ENCODE results near the gene TOX3. TPM values are rescaled to one million over a fixed set of nuclear protein-coding genes. Genes with fewer than 3 reads are reported as not detected.

TOX3 gene
- polyA plus RNA-seq, 1 of the 3 experiments (the other 2 are of a cell fraction), result not detected

DNA sequence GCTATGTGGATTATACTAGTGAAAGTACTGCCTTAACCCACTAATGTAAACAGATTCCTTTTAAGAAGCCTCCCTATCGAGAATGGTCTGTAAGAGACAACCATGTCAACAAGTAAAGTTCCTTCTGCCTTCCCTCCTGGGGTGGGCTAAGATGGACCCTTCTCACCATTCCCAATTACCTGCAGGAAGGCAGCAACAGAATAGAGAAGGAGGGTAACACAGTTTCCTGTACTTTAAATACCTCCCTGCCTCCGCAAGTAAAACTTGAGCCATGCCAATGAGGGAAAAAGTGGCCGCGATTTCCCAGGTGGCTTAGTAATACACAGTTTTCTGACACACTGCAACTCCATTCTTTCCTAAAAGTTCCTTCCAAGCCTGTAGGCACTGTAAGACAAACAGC is 45.2 kb downstream of the TOX3 start:
- Histone ChIP-seq H3K27me3 (ENCODE audit: insufficient read depth) (no peaks in the 10 kb centered on the region), H3K79me2 (ENCODE audit: insufficient read depth) (no peaks in the 10 kb centered on the region), H3F3A (replicated peaks; ENCODE audit: insufficient read depth) (no peaks in the 10 kb centered on the region), H3K4me1 (ENCODE audit: control insufficient read depth in 1 of 2, insufficient read depth in 2 of 2, low read depth in 1 of 2, low read length in 1 of 2) (peaks cover 0 to 8% of the 10 kb centered on the region in 2 experiments; a peak in 2 of 4 replicates), H3K27ac (ENCODE audit: low read depth in 2 of 2, low read length in 1 of 2) (no peak overlapping the region), H2AFZ (ENCODE audit: low read depth) (no peak overlapping the region), H3K4me3 (ENCODE audit: low read depth in 2 of 2, low read length in 1 of 2) (no peak overlapping the region), H3K9ac (no peak overlapping the region), H3K36me3 (replicated peaks in 1 of 2; ENCODE audit: control insufficient read depth in 1 of 2, insufficient read depth in 2 of 2, low read length in 1 of 2) (no peaks in the 10 kb centered on the region), H3K4me2 (no peak overlapping the region), H4K20me1 (ENCODE audit: insufficient read depth) (no peaks in the 10 kb centered on the region), H3K9me3 (no peaks in the 10 kb centered on the region; the same call in 1 of the 2 replicates), H3K9me2 (no peaks in the 10 kb centered on the region)
- WGBS (ENCODE audit: low lambda C conversion rate), result 48% methylated on average over 4 of the region's 4 CpGs
- no peak for DNase-seq
- TF ChIP-seq GABPA (IDR thresholded peaks at IDR 0.05; ENCODE audit: low read depth) (no peak), SIN3A (IDR thresholded peaks at IDR 0.05; ENCODE audit: borderline replicate concordance, low read depth, low read length) (no peak), MEF2A (IDR thresholded peaks at IDR 0.05; ENCODE audit: borderline replicate concordance, low read depth) (no peak), MXI1 (IDR thresholded peaks at IDR 0.05; ENCODE audit: low read depth, low read length) (no peak), NFIC (IDR thresholded peaks at IDR 0.05; ENCODE audit: borderline replicate concordance) (no peak), EZH2phosphoT487 (IDR thresholded peaks at IDR 0.05; ENCODE audit: borderline replicate concordance, low read depth) (no peak), TAF1 (IDR thresholded peaks at IDR 0.05; ENCODE audit: borderline replicate concordance, low read depth, low read length) (no peak), PBX3 (IDR thresholded peaks at IDR 0.05) (no peak), RFX5 (IDR thresholded peaks at IDR 0.05; ENCODE audit: low read length) (no peak), RCOR1 (IDR thresholded peaks at IDR 0.05; ENCODE audit: low read length) (no peak), ZBTB33 (IDR thresholded peaks at IDR 0.05; ENCODE audit: borderline replicate concordance, low read depth) (no peak), TEAD4 (IDR thresholded peaks at IDR 0.05; ENCODE audit: borderline replicate concordance, insufficient read depth) (no peak), TCF12 (IDR thresholded peaks at IDR 0.05) (no peak)
- TF ChIP-seq, protein P1, sequence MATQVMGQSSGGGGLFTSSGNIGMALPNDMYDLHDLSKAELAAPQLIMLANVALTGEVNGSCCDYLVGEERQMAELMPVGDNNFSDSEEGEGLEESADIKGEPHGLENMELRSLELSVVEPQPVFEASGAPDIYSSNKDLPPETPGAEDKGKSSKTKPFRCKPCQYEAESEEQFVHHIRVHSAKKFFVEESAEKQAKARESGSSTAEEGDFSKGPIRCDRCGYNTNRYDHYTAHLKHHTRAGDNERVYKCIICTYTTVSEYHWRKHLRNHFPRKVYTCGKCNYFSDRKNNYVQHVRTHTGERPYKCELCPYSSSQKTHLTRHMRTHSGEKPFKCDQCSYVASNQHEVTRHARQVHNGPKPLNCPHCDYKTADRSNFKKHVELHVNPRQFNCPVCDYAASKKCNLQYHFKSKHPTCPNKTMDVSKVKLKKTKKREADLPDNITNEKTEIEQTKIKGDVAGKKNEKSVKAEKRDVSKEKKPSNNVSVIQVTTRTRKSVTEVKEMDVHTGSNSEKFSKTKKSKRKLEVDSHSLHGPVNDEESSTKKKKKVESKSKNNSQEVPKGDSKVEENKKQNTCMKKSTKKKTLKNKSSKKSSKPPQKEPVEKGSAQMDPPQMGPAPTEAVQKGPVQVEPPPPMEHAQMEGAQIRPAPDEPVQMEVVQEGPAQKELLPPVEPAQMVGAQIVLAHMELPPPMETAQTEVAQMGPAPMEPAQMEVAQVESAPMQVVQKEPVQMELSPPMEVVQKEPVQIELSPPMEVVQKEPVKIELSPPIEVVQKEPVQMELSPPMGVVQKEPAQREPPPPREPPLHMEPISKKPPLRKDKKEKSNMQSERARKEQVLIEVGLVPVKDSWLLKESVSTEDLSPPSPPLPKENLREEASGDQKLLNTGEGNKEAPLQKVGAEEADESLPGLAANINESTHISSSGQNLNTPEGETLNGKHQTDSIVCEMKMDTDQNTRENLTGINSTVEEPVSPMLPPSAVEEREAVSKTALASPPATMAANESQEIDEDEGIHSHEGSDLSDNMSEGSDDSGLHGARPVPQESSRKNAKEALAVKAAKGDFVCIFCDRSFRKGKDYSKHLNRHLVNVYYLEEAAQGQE (IDR thresholded peaks at IDR 0.05; ENCODE audit: low read depth, low read length), result no peak
- ChIA-PET CTCF (no interaction called here), POLR2A (no interaction called here)
